GM19397 (cell line): ENCODE data around the gene CTNNA2.
"Not testable (repeated sequence)": the region's sequence is repeated elsewhere in the genome, so short reads cannot be mapped to it uniquely, and the experiment has no call there.

ENCODE experiments used
- ATAC-seq: cut with Tn5 transposase; IDR thresholded peaks from one replicate; pipeline ENCODE4 v1.9.1; 2021; ENCODE audit warnings: mild to moderate bottlenecking, moderate library complexity; ENCODE audit not compliant: unreplicated experiment

Gene CTNNA2

GRCh38 chr2:80126596-80127189 is 613.8 kb downstream of the CTNNA2 start:
- ATAC-seq = no peak

GRCh38 chr2:80128080-80128479 is 615.2 kb downstream of the CTNNA2 start:
- ATAC-seq = no peak

- ATAC-seq = no peak
Measured at GRCh38 chr2:80132281-80132680, 619.4 kb downstream of the CTNNA2 start.

- ATAC-seq = no peak
Measured at GRCh38 chr2:80135001-80135400, 622.1 kb downstream of the CTNNA2 start.

- ATAC-seq = no peak
Measured at GRCh38 chr2:80136338-80136737, 623.5 kb downstream of the CTNNA2 start.

- no peak for ATAC-seq
Measured at GRCh38 chr2:80139001-80139400, 626.1 kb downstream of the CTNNA2 start.

GRCh38 chr2:80141007-80141726 is 628.3 kb downstream of the CTNNA2 start:
- no peak for ATAC-seq

GRCh38 chr2:80145499-80145898 is 632.6 kb downstream of the CTNNA2 start:
- ATAC-seq = no peak

GRCh38 chr2:80146757-80147156 is 633.9 kb downstream of the CTNNA2 start:
- ATAC-seq = not testable (repeated sequence)

- no peak for ATAC-seq
Measured at GRCh38 chr2:80147690-80148089, 634.8 kb downstream of the CTNNA2 start.

GRCh38 chr2:80148906-80149305 is 636.1 kb downstream of the CTNNA2 start:
- no peak for ATAC-seq

- no peak for ATAC-seq
Measured at GRCh38 chr2:80149991-80150390, 637.1 kb downstream of the CTNNA2 start.

- no peak for ATAC-seq
Measured at GRCh38 chr2:80151248-80151647, 638.4 kb downstream of the CTNNA2 start.

GRCh38 chr2:80151651-80152050 is 638.8 kb downstream of the CTNNA2 start:
- no peak for ATAC-seq

GRCh38 chr2:80153151-80153550 is 640.3 kb downstream of the CTNNA2 start:
- no peak for ATAC-seq

- no peak for ATAC-seq
Measured at GRCh38 chr2:80153768-80154167, 640.9 kb downstream of the CTNNA2 start.

- ATAC-seq = no peak
Measured at GRCh38 chr2:80154231-80154915, 641.5 kb downstream of the CTNNA2 start.

GRCh38 chr2:80164375-80164774 is 651.5 kb downstream of the CTNNA2 start:
- no peak for ATAC-seq

- no peak for ATAC-seq
Measured at GRCh38 chr2:80166483-80167171, 653.8 kb downstream of the CTNNA2 start.

- ATAC-seq = no peak
Measured at GRCh38 chr2:80167284-80167808, 654.5 kb downstream of the CTNNA2 start.

- no peak for ATAC-seq
Measured at GRCh38 chr2:80168037-80168436, 655.2 kb downstream of the CTNNA2 start.
